ENCODE data around the gene PER2.

DNA sequence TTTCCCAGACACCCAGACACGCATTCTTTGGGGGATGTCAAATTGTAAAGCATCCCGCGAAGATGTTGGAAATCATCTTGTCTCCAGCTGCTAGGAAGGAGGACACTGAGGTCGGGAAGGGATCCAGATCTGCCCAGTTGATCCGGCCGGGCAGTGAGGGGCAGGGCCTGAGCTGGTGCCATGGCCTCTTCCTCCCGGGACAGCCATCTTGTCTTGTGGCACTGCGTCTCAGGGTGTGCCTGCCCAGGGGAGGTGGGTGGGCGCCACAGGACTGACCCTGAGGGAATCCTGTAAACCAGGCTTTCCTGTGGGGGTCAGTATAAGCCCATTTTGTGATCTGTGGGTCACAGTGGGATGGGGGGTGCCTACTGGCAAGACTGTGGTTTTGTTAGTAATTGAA lies 42.0 kb upstream of the PER2 start:
- TF ChIP-seq SUZ12 (IDR thresholded peaks at IDR 0.05; ENCODE audit: extremely low read depth, insufficient read depth, insufficient read length) (no peak), YY1 (IDR thresholded peaks at IDR 0.05; ENCODE audit: insufficient read depth, insufficient read length) (no peak), ZNF274 (IDR thresholded peaks at IDR 0.05; ENCODE audit: low read depth, low read length) (no peak)
